Stimulated activated CD4-positive, alpha-beta T cell treated with anti-CD3 and anti-CD28 coated beads, Interleukin-2, amount 100 ng/mL, for 48 hours (primary cell): Measurements from ENCODE around the gene EGLN2.
A peak's percentile ranks its signal among the peaks of the same experiment; 100 is the strongest.
"Not testable (repeated sequence)": the region's sequence is repeated elsewhere in the genome, so short reads cannot be mapped to it uniquely, and the experiment has no call there.

Source experiments
- DNase-seq, 2 donors: peaks; one replicate each; pipeline ENCODE4 v3.0.0-alpha.2; 2020

The EGLN2 gene

GRCh38 chr19:40802300-40803169 is 3.5 kb downstream of the EGLN2 start:
- no peak for DNase-seq

- DNase-seq, result no peak
These were observed 4.3 kb downstream of the EGLN2 start for GRCh38 chr19:40803170-40803856.

GRCh38 chr19:40803857-40804782 is 5.1 kb downstream of the EGLN2 start:
- no peak for DNase-seq

- DNase-seq, result no peak
These were observed 5.8 kb downstream of the EGLN2 start for GRCh38 chr19:40804783-40805242.

GRCh38 chr19:40805258-40805868 is 6.4 kb downstream of the EGLN2 start:
- DNase-seq, result no peak

- peak; percentile 75 to 82 for DNase-seq
These were observed 7.6 kb downstream of the EGLN2 start for GRCh38 chr19:40806423-40807146.

GRCh38 chr19:40807147-40808020 is 8.4 kb downstream of the EGLN2 start:
- DNase-seq, result no peak

GRCh38 chr19:40808021-40808325 is 9.0 kb downstream of the EGLN2 start:
- no peak for DNase-seq

- DNase-seq, result no peak
These were observed 9.5 kb downstream of the EGLN2 start for GRCh38 chr19:40808497-40808896.

GRCh38 chr19:40809358-40810086 is 10.5 kb downstream of the EGLN2 start:
- no peak for DNase-seq

GRCh38 chr19:40810160-40810559 is 11.2 kb downstream of the EGLN2 start:
- DNase-seq, result no peak

GRCh38 chr19:40810649-40811408 is 11.8 kb downstream of the EGLN2 start:
- not testable (repeated sequence) for DNase-seq

- DNase-seq, result no peak
These were observed 12.7 kb downstream of the EGLN2 start for GRCh38 chr19:40811478-40812341.

GRCh38 chr19:40812571-40812970 is 13.6 kb downstream of the EGLN2 start:
- not testable (repeated sequence) for DNase-seq

GRCh38 chr19:40813182-40813581 is 14.2 kb downstream of the EGLN2 start:
- DNase-seq, result no peak

GRCh38 chr19:40815223-40815622 is 16.2 kb downstream of the EGLN2 start:
- DNase-seq, result no peak

- DNase-seq, result peak; percentile 64 to 65
These were observed 19.7 kb downstream of the EGLN2 start for GRCh38 chr19:40818480-40819399.
